HEK293 (cell line): ENCODE results near the gene COMMD3.

Experiments used
- CTCF ChIA-PET: fragments of 350-600 bp; formaldehyde crosslinking; extraction: SDS; loops from one replicate; lab custom pipeline; 2021; ENCODE audit warnings: antibody characterized with exemption; lab: Yijun Ruan, JAX
- POLR2A ChIA-PET: fragments of 300-600 bp; formaldehyde crosslinking; extraction: SDS; loops from one replicate; lab custom pipeline; 2020; ENCODE audit warnings: antibody characterized with exemption, inconsistent platforms; lab: Yijun Ruan, JAX
- H3K27ac ChIP-seq: fragments of 200-500 bp; sonication (Bioruptor generic); 2 replicates; pipeline ENCODE4 v1.5.1; 2014; ENCODE audit warnings: low read depth, low read length, control low read depth, inconsistent platforms; ENCODE audit errors: extremely low read depth
- H3K36me3 ChIP-seq, 2 experiments: fragments of 200-500 bp in 1 of 2; sonication (Bioruptor generic) in 1 of 2; 1 replicate in 1 of 2; 2 replicates in 1 of 2; pipeline ENCODE4 v1.5.1; 2014 to 2017; ENCODE audit warnings: inconsistent platforms in 2 of 2, low read length in 2 of 2; ENCODE audit not compliant: control insufficient read depth in 2 of 2, insufficient read depth in 1 of 2
- H3K4me1 ChIP-seq: fragments of 200-500 bp; sonication (Bioruptor generic); 2 replicates; pipeline ENCODE4 v1.5.1; 2014; ENCODE audit warnings: mild to moderate bottlenecking, low read length, inconsistent platforms; ENCODE audit not compliant: control insufficient read depth, insufficient read depth
- H3K4me3 ChIP-seq: 2 replicates; pipeline ENCODE4 v1.5.1; 2011; ENCODE audit warnings: low read depth, mild to moderate bottlenecking, control low read depth, low read length, moderate library complexity
- H3K9me3 ChIP-seq: fragments of 200-500 bp; sonication (Bioruptor generic); 2 replicates; pipeline ENCODE4 v1.5.1; 2014; ENCODE audit warnings: low read depth, low read length, inconsistent platforms; ENCODE audit not compliant: control insufficient read depth, insufficient read depth
- GLIS1 ChIP-seq: fragments of 450-650 bp; formaldehyde crosslinking; IDR thresholded peaks from 2 replicates; pipeline ENCODE4 v1.5.1; 2016; ENCODE audit warnings: missing biosample characterization, missing genetic modification characterization
- HOXA7 ChIP-seq: sonication (generic); formaldehyde crosslinking; IDR thresholded peaks from 2 replicates; pipeline ENCODE4 v1.8.1; 2022; ENCODE audit warnings: missing genetic modification reagents, borderline replicate concordance
- HOXD13 ChIP-seq: sonication (generic); formaldehyde crosslinking; IDR thresholded peaks from 2 replicates; pipeline ENCODE4 v1.8.0; 2022; ENCODE audit warnings: missing genetic modification reagents, borderline replicate concordance
- INSM2 ChIP-seq: fragments of 450-650 bp; formaldehyde crosslinking; IDR thresholded peaks from 2 replicates; pipeline ENCODE4 v1.5.1; 2016; ENCODE audit warnings: missing biosample characterization, missing genetic modification characterization
- REST ChIP-seq: fragments of 450-650 bp; formaldehyde crosslinking; IDR thresholded peaks from 2 replicates; pipeline ENCODE4 v1.5.1; 2016; ENCODE audit warnings: missing biosample characterization, missing genetic modification characterization
- SCRT2 ChIP-seq: fragments of 450-650 bp; formaldehyde crosslinking; IDR thresholded peaks from 2 replicates; pipeline ENCODE4 v1.5.1; 2016; ENCODE audit warnings: missing biosample characterization, missing genetic modification characterization
- SETDB1 ChIP-seq: IDR thresholded peaks from one replicate; pipeline ENCODE4 v1.6.1; 2017; ENCODE audit warnings: mild to moderate bottlenecking, low read length, moderate library complexity, mixed read lengths; ENCODE audit not compliant: insufficient read length
- TCF7L2 ChIP-seq: IDR thresholded peaks from 2 replicates; pipeline ENCODE4 v1.6.1; 2011; ENCODE audit warnings: low read depth, mild to moderate bottlenecking, inconsistent platforms, low read length, moderate library complexity, borderline replicate concordance
- WT1 ChIP-seq: fragments of 450-650 bp; formaldehyde crosslinking; IDR thresholded peaks from 2 replicates; pipeline ENCODE4 v1.5.1; 2016; ENCODE audit warnings: missing biosample characterization, missing genetic modification characterization
- ZBTB17 ChIP-seq: fragments of 450-650 bp; formaldehyde crosslinking; IDR thresholded peaks from 2 replicates; pipeline ENCODE4 v1.5.1; 2016; ENCODE audit warnings: missing biosample characterization, missing genetic modification characterization
- ZBTB21 ChIP-seq: fragments of 450-650 bp; formaldehyde crosslinking; IDR thresholded peaks from 2 replicates; pipeline ENCODE4 v1.5.1; 2017; ENCODE audit warnings: missing biosample characterization, missing genetic modification characterization
- ZNF114 ChIP-seq: fragments of 450-650 bp; formaldehyde crosslinking; IDR thresholded peaks from 2 replicates; pipeline ENCODE4 v1.5.0; 2017; ENCODE audit warnings: missing biosample characterization, missing genetic modification characterization
- ZNF121 ChIP-seq: fragments of 450-650 bp; formaldehyde crosslinking; IDR thresholded peaks from 2 replicates; pipeline ENCODE4 v1.5.1; 2016; ENCODE audit warnings: missing biosample characterization, missing genetic modification characterization
- ZNF138 ChIP-seq: fragments of 450-650 bp; formaldehyde crosslinking; IDR thresholded peaks from 2 replicates; pipeline ENCODE4 v1.5.1; 2016; ENCODE audit warnings: missing biosample characterization, missing genetic modification characterization, borderline replicate concordance
- ZNF202 ChIP-seq: fragments of 450-650 bp; formaldehyde crosslinking; IDR thresholded peaks from 2 replicates; pipeline ENCODE4 v1.5.1; 2016; ENCODE audit warnings: missing biosample characterization, missing genetic modification characterization, borderline replicate concordance
- ZNF221 ChIP-seq: fragments of 450-650 bp; formaldehyde crosslinking; IDR thresholded peaks from 2 replicates; pipeline ENCODE4 v1.5.1; 2017; ENCODE audit warnings: missing biosample characterization, missing genetic modification characterization, borderline replicate concordance
- ZNF391 ChIP-seq: fragments of 450-650 bp; formaldehyde crosslinking; IDR thresholded peaks from 2 replicates; pipeline ENCODE4 v1.5.1; 2016; ENCODE audit warnings: low read depth, missing biosample characterization, missing genetic modification characterization, borderline replicate concordance
- ZNF423 ChIP-seq: fragments of 450-650 bp; formaldehyde crosslinking; IDR thresholded peaks from 2 replicates; pipeline ENCODE4 v1.5.1; 2016; ENCODE audit warnings: missing biosample characterization, missing genetic modification characterization
- ZNF521 ChIP-seq: fragments of 450-650 bp; formaldehyde crosslinking; IDR thresholded peaks from 2 replicates; pipeline ENCODE4 v1.5.1; 2017; ENCODE audit warnings: missing biosample characterization, mild to moderate bottlenecking, missing genetic modification characterization
- ZNF548 ChIP-seq: fragments of 450-650 bp; formaldehyde crosslinking; IDR thresholded peaks from 2 replicates; pipeline ENCODE4 v1.5.1; 2016; ENCODE audit warnings: missing biosample characterization, missing genetic modification characterization
- ZNF549 ChIP-seq: fragments of 450-650 bp; IDR thresholded peaks from 2 replicates; pipeline ENCODE4 v1.5.1; 2018; ENCODE audit warnings: missing biosample characterization, missing genetic modification characterization, mild to moderate bottlenecking, inconsistent platforms, moderate library complexity
- ZNF571 ChIP-seq: fragments of 450-650 bp; formaldehyde crosslinking; IDR thresholded peaks from 2 replicates; pipeline ENCODE4 v1.5.0; 2017; ENCODE audit warnings: missing biosample characterization, missing genetic modification characterization
- ZNF610 ChIP-seq: fragments of 450-650 bp; formaldehyde crosslinking; IDR thresholded peaks from 2 replicates; pipeline ENCODE4 v1.5.1; 2016; ENCODE audit warnings: missing biosample characterization, missing genetic modification characterization, borderline replicate concordance
- ZNF629 ChIP-seq: fragments of 450-650 bp; formaldehyde crosslinking; IDR thresholded peaks from 2 replicates; pipeline ENCODE4 v1.5.1; 2017; ENCODE audit warnings: missing biosample characterization, missing genetic modification characterization
- ZNF658 ChIP-seq: fragments of 450-650 bp; formaldehyde crosslinking; IDR thresholded peaks from 2 replicates; pipeline ENCODE4; 2016; ENCODE audit warnings: missing biosample characterization, missing genetic modification characterization
- ZNF670 ChIP-seq: fragments of 450-650 bp; formaldehyde crosslinking; IDR thresholded peaks from 2 replicates; pipeline ENCODE4 v1.5.1; 2016; ENCODE audit warnings: missing biosample characterization, missing genetic modification characterization, low read depth
- ZNF707 ChIP-seq: fragments of 450-650 bp; formaldehyde crosslinking; IDR thresholded peaks from 2 replicates; pipeline ENCODE4 v1.5.1; 2016; ENCODE audit warnings: missing biosample characterization, missing genetic modification characterization
- ZNF768 ChIP-seq: fragments of 450-650 bp; formaldehyde crosslinking; IDR thresholded peaks from 2 replicates; pipeline ENCODE4 v1.5.1; 2018; ENCODE audit warnings: missing biosample characterization, mild to moderate bottlenecking, missing genetic modification characterization
- ZNF785 ChIP-seq: fragments of 450-650 bp; formaldehyde crosslinking; IDR thresholded peaks from 2 replicates; pipeline ENCODE4 v1.5.1; 2016; ENCODE audit warnings: missing biosample characterization, missing genetic modification characterization
- ZSCAN23 ChIP-seq: fragments of 450-650 bp; formaldehyde crosslinking; IDR thresholded peaks from 2 replicates; pipeline ENCODE4 v1.5.1; 2016; ENCODE audit warnings: missing biosample characterization, missing genetic modification characterization

The COMMD3 gene

GRCh38 chr10:22344781-22345300 lies 28.7 kb downstream of the COMMD3 start (continued):
- no peak for TF ChIP-seq TCF7L2
- no peak for TF ChIP-seq HOXA7 (CRISPR knock-in tag)
- no peak for TF ChIP-seq ZNF548 (tag by site-specific recombination)
- TF ChIP-seq GLIS1 (tag by site-specific recombination) = no peak

- peak within 1 kb of the TSS; percentile 32; the same call in 1 of the 2 replicates for H3K27ac ChIP-seq
- CTCF ChIA-PET = interaction anchor here (0.6 kb wide), 1 partner anchor 610 kb away, joined by 3 read pairs; no protein-coding TSS in a partner anchor
- peaks cover 2% of the 10 kb centered on the region; the same call in 1 of the 2 replicates for H3K4me1 ChIP-seq
- no peak for TF ChIP-seq ZNF670 (tag by site-specific recombination)
- no peak for TF ChIP-seq ZNF785 (tag by site-specific recombination)
- TF ChIP-seq ZSCAN23 (tag by site-specific recombination) = no peak
- no peak for TF ChIP-seq ZNF658
- TF ChIP-seq SCRT2 (tag by site-specific recombination) = no peak
- TF ChIP-seq ZNF549 (tag by site-specific recombination) = no peak
- no peak for TF ChIP-seq ZNF391
- TF ChIP-seq ZNF138 (tag by site-specific recombination) = no peak
- TF ChIP-seq ZNF629 (tag by site-specific recombination) = 0 out of 2 replicates have a peak, but pooled peaks have one; percentile 21
- TF ChIP-seq SETDB1 = no peak
- no peak for TF ChIP-seq ZNF114 (tag by site-specific recombination)
- TF ChIP-seq ZBTB21 = 0 out of 2 replicates have a peak, but pooled peaks have one; percentile 29
- no peak for TF ChIP-seq HOXD13 (CRISPR knock-in tag)
- peak; percentile 89 for TF ChIP-seq ZNF202
- TF ChIP-seq ZNF610 = no peak
- TF ChIP-seq ZNF768 (tag by site-specific recombination) = no peak
- TF ChIP-seq ZNF423 (tag by site-specific recombination) = no peak
- no peak for TF ChIP-seq ZNF221 (tag by site-specific recombination)
- no peak for TF ChIP-seq ZNF571 (tag by site-specific recombination)
- peak; percentile 31; the same call in 1 of the 2 replicates for TF ChIP-seq ZBTB17 (tag by site-specific recombination)
- TF ChIP-seq REST = no peak
- TF ChIP-seq WT1 (tag by site-specific recombination) = no peak
- no peak for TF ChIP-seq ZNF707 (tag by site-specific recombination)
- no peak for TF ChIP-seq ZNF121 (tag by site-specific recombination)
- no peak for TF ChIP-seq INSM2 (tag by site-specific recombination)
- no peak for TF ChIP-seq ZNF521
- TF ChIP-seq, all 188 proteins: peak for 4
- Histone ChIP-seq H3K36me3 (no peaks in the 10 kb centered on the region), H3K4me3 (peak within 1 kb of the TSS; percentile 57), H3K9me3 (no peaks in the 10 kb centered on the region)
- POLR2A ChIA-PET = interaction anchor here (0.8 to 1.4 kb wide), 4 partner anchors 30 to 117 kb away, joined by 3 to 7 read pairs (median 3); partner anchors contain the start of gene COMMD3
Measured at GRCh38 chr10:22345301-22346095, 29.3 kb downstream of the COMMD3 start, which contains the start of gene SPAG6. TSS of gene SPAG6 (plus strand) at chr10:22345496. CDS start at chr10:22345612, 116 bp downstream.
